SK-N-SH (cell line): ENCODE data around the gene ABCC11.

Source experiments
- CTCF ChIP-seq: fragments of 200-600 bp; sonication (generic); IDR thresholded peaks from 2 replicates; pipeline ENCODE4 v1.6.1; 2017; ENCODE audit warnings: antibody characterized with exemption, mild to moderate bottlenecking, moderate library complexity
- FOSL2 ChIP-seq: IDR thresholded peaks from 2 replicates; pipeline ENCODE4 v1.4.0; 2012; ENCODE audit warnings: low read depth, mild to moderate bottlenecking, moderate library complexity, borderline replicate concordance
- POLR2AphosphoS5 ChIP-seq: IDR thresholded peaks from 2 replicates; pipeline ENCODE4 v1.6.1; 2012; ENCODE audit warnings: low read depth, low read length

GRCh38 chr16:48128769-48129168, 118.6 kb downstream of the ABCC11 start:
- TF ChIP-seq CTCF: no peak
- TF ChIP-seq FOSL2: no peak
- TF ChIP-seq POLR2AphosphoS5: no peak
